NT2/D1 (cell line): Measurements from ENCODE around the gene LYST.

ENCODE experiments used
- SUZ12 ChIP-seq: IDR thresholded peaks from 2 replicates; pipeline ENCODE4 v1.6.1; 2011; ENCODE audit not compliant: insufficient read length, insufficient read depth; ENCODE audit errors: extremely low read depth
- YY1 ChIP-seq: IDR thresholded peaks from 2 replicates; pipeline ENCODE4 v1.6.1; 2011; ENCODE audit not compliant: insufficient read length, insufficient read depth
- ZNF274 ChIP-seq: IDR thresholded peaks from 2 replicates; pipeline ENCODE4 v1.6.1; 2011; ENCODE audit warnings: mild to moderate bottlenecking, low read depth, low read length

GRCh38 chr1:235799264-235799663 lies 67.4 kb downstream of the LYST start:
- no peak for TF ChIP-seq ZNF274
- TF ChIP-seq YY1: no peak
- TF ChIP-seq SUZ12: no peak
